ENCODE results near the gene TRIM28. TPM values are rescaled to one million over a fixed set of nuclear protein-coding genes. Genes with fewer than 3 reads are reported as not detected.
A peak's percentile ranks its signal among the peaks of the same experiment; 100 is the strongest.
"Not testable (repeated sequence)": the region's sequence is repeated elsewhere in the genome, so short reads cannot be mapped to it uniquely, and the experiment has no call there.

TRIM28 gene
- total RNA-seq: 100 to 1,000 TPM; 475 to 483 TPM

DNA sequence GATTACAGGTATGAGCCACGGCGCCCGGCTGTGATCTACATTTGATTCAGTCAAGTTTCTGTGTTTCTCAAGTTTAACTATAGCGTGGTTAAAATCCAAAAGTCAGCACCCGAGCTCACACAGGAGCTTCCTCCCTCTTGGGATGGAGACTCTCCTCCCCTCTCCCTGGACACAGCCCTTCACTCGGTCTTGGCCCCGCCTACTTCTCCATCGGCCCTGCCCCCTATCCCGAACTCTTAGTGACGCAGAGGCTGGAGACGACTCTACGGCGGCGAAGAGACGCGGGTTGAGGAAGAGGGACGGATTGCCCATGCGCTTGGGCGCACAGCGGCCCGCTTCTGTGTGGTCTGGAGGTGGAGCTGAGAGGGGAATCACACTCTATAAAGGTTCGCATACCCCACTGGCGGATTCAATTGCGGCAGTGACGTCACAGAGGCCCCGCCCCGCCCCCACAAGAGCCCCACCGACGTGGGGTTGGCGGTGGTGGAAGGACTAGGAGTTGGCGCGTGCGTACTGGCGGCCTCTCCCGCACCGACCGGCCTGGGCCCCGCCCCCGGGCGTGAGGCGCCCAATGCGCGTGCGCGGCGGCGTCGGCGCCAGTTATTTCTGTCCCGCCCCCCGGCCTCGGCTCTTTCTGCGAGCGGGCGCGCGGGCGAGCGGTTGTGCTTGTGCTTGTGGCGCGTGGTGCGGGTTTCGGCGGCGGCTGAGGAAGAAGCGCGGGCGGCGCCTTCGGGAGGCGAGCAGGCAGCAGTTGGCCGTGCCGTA is at the start of gene TRIM28:
TSS of gene TRIM28 (plus strand) at position 239 of the 765 bp plus-strand sequence. CDS start 694 bp downstream, outside the sequence.
- intact Hi-C loops (cut with micrococcal nuclease): loop anchor here (1.0 kb wide), 7 partner anchors 11 to 239 kb away; partner anchors contain the start of genes CHMP2A, ERVK3-1, MZF1 and ZBTB45
- H3K9me3 Mint-ChIP-seq: no peaks in the 10 kb centered on the region
- peak within 1 kb of the TSS; percentile 97 for H3K27ac Mint-ChIP-seq
- H3K4me1 Mint-ChIP-seq (ENCODE audit: low read depth): peaks cover 30% of the 10 kb centered on the region
- CTCF ChIA-PET: interaction anchor here (1.0 to 6.8 kb wide), 4 partner anchors 10 to 30 kb away, joined by 3 to 34 read pairs (median 4); partner anchors contain the start of gene ZBTB45
- peaks cover 15% of the 10 kb centered on the region for H3K27me3 Mint-ChIP-seq (ENCODE audit: low read depth)
- H3K36me3 Mint-ChIP-seq (ENCODE audit: low read depth): peaks cover 38% of the 10 kb centered on the region
- DNase-seq: peak; percentile 100
- peak within 1 kb of the TSS; percentile 97 for H3K4me3 Mint-ChIP-seq

GRCh38 chr19:58497634-58498170 is 46.2 kb upstream of the TRIM28 start:
- Mint-ChIP-seq H3K27me3 (ENCODE audit: low read depth) (no peaks in the 10 kb centered on the region), H3K4me3 (peak overlapping the region; percentile 92), H3K36me3 (ENCODE audit: low read depth) (peaks cover 2% of the 10 kb centered on the region), H3K27ac (no peak overlapping the region), H3K4me1 (ENCODE audit: low read depth) (peaks cover 23% of the 10 kb centered on the region), H3K9me3 (peaks cover 9% of the 10 kb centered on the region)
- intact Hi-C loops (cut with micrococcal nuclease): loop anchor here (5.0 kb wide), 1 partner anchor 90 kb away; the partner anchor contains the start of gene ZNF584
- CTCF ChIA-PET: no interaction called here
- no peak for DNase-seq

GRCh38 chr19:58498316-58499020 is 45.4 kb upstream of the TRIM28 start:
- H3K9me3 Mint-ChIP-seq: peaks cover 9% of the 10 kb centered on the region
- DNase-seq: no peak
- intact Hi-C loops (cut with micrococcal nuclease): loop anchor here (1.0 to 5.0 kb wide), 12 partner anchors 16 to 315 kb away; partner anchors contain the start of genes ERVK3-1, MZF1, RPS5 and TRIM28
- no peak overlapping the region for H3K27ac Mint-ChIP-seq
- CTCF ChIA-PET: interaction anchor here (0.8 to 1.2 kb wide), 2 partner anchors 11 to 83 kb away, joined by 3 read pairs; no protein-coding TSS in a partner anchor
- H3K4me3 Mint-ChIP-seq: peak overlapping the region; percentile 92
- no peaks in the 10 kb centered on the region for H3K27me3 Mint-ChIP-seq (ENCODE audit: low read depth)
- peaks cover 23% of the 10 kb centered on the region for H3K4me1 Mint-ChIP-seq (ENCODE audit: low read depth)
- H3K36me3 Mint-ChIP-seq (ENCODE audit: low read depth): peaks cover 2% of the 10 kb centered on the region

DNA sequence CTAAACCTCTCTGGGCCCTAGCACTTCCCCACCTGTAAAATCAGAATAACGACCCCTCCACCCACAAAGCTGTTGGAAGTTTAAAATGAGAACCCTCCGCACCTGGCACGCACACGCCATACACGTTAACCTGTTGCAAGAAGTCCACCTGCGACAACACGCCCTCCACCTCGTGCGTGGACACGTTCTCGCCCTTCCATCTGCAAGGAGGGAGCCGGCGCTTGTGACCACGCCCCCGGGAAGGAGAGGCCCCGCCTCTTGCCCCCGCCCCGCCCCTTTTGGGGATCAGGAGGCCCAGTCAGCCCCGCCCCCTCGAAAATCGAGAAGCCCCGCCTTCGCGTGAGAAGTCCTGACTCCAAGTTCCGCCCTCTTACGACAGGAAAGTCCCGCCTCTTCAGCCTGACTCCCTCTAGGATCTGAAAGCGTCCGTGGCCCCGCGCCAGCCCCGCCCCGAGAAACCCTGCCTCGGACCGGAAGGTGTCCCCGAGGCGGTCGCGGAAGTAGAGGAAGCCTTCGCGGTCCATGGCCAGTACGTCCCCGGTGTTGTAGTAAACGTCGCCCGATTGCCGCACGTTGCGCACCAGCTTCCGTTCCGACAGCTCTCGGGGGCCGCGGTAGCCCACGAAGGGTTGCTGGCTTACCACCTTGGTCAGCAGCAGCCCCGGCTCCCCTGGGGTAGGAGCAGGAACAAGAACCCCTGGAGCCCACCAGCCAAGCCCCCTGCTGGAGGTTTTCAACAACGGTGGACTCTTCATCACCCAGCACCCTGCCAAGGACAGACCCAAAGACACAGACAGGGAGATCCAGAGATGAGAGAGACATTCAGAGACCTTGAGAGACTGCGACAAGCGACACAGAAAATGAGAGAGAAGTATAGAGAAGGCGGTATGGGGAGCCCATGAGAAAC is 44.6 kb upstream of the TRIM28 start:
- Mint-ChIP-seq H3K36me3 (ENCODE audit: low read depth) (peaks cover 2% of the 10 kb centered on the region), H3K27ac (peak overlapping the region; percentile 81), H3K4me3 (peak overlapping the region; percentile 92), H3K9me3 (peaks cover 9% of the 10 kb centered on the region), H3K27me3 (ENCODE audit: low read depth) (no peaks in the 10 kb centered on the region), H3K4me1 (ENCODE audit: low read depth) (peaks cover 23% of the 10 kb centered on the region)
- intact Hi-C loops (cut with micrococcal nuclease): loop anchor here (1.0 to 5.0 kb wide), 12 partner anchors 15 to 316 kb away; partner anchors contain the start of genes ERVK3-1, MZF1, RPS5 and TRIM28
- DNase-seq: peak; percentile 100
- CTCF ChIA-PET: interaction anchor here (0.8 to 1.7 kb wide), 3 partner anchors 10 to 82 kb away, joined by 3 to 6 read pairs (median 3); partner anchors contain the start of gene ZBTB45

DNA sequence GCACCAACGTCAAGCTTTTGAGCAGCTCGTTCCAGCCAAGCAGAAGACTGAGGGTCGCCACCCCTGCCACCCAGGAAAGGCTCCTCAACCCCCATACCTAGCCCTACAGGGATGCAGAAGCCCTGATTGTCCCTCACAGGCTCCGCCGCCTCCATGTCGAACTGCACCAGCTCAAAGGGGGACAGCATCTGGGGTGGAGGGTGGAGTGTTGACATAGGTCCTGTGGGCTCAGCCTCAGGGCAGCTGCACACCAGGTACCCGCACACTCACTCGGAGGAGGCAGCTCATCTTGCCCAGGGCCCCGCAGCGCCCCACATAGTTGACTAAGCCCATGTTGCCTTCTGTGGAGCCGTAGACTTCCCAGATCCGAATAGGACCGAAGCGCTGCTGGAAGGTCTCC is 43.6 kb upstream of the TRIM28 start:
- intact Hi-C loops (cut with micrococcal nuclease): no loop called here
- no peak overlapping the region for H3K27ac Mint-ChIP-seq
- no peak for DNase-seq
- H3K4me1 Mint-ChIP-seq (ENCODE audit: low read depth): peaks cover 23% of the 10 kb centered on the region
- peaks cover 2% of the 10 kb centered on the region for H3K36me3 Mint-ChIP-seq (ENCODE audit: low read depth)
- H3K27me3 Mint-ChIP-seq (ENCODE audit: low read depth): no peaks in the 10 kb centered on the region
- no peak overlapping the region for H3K4me3 Mint-ChIP-seq
- CTCF ChIA-PET: interaction anchor here (0.6 to 1.7 kb wide), 3 partner anchors 12 to 20 kb away, joined by 3 to 6 read pairs (median 5); partner anchors contain the start of gene ZBTB45
- peaks cover 9% of the 10 kb centered on the region for H3K9me3 Mint-ChIP-seq

DNA sequence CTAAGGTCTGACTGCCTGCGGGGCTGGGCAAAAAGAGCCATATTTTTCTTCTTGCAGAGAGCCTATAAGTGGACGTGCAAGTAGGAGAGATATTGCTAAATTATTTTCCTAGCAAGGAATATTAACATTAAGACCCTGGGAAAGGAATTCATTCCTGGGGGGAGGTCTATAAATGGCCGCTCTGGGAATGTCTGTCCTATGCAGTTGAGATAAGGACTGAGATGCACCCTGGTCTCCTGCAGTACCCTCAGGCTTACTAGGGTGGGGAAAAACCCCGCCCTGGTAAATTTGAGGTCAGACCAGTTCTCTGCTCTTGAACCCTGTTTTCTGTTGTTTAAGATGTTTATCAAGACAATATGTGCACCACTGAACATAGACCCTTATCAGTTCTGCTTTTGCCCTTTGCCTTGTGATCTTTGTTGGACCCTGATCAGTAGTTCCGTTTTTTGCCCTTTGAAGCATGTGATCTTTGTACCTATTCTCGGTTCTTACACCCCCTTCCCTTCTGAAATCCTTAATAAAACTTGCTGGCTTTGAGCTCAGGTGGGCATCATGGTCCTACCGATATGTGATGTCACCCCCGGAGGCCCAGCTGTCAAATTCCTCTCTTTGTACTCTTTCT is 36.2 kb upstream of the TRIM28 start:
- H3K27ac Mint-ChIP-seq; DNase-seq; CTCF ChIA-PET; H3K27me3 Mint-ChIP-seq (ENCODE audit: low read depth); H3K4me1 Mint-ChIP-seq (ENCODE audit: low read depth); H3K36me3 Mint-ChIP-seq (ENCODE audit: low read depth); intact Hi-C loops (cut with micrococcal nuclease); H3K4me3 Mint-ChIP-seq: not testable (repeated sequence)
- peaks cover 11% of the 10 kb centered on the region for H3K9me3 Mint-ChIP-seq

- intact Hi-C loops (cut with micrococcal nuclease): no loop called here
- H3K4me1 Mint-ChIP-seq (ENCODE audit: low read depth): peaks cover 9% of the 10 kb centered on the region
- H3K36me3 Mint-ChIP-seq (ENCODE audit: low read depth): peaks cover under 1% of the 10 kb centered on the region
These were observed 34.2 kb upstream of the TRIM28 start for GRCh38 chr19:58509731-58510083.

GRCh38 chr19:58510084-58510862 is 33.6 kb upstream of the TRIM28 start:
- DNase-seq: no peak
- intact Hi-C loops (cut with micrococcal nuclease): no loop called here
- CTCF ChIA-PET: interaction anchor here (0.9 kb wide), 1 partner anchor 9 kb away, joined by 3 read pairs; no protein-coding TSS in a partner anchor
- peak overlapping the region; percentile 2 for H3K4me3 Mint-ChIP-seq
- H3K36me3 Mint-ChIP-seq (ENCODE audit: low read depth): peaks cover 4% of the 10 kb centered on the region
- H3K27me3 Mint-ChIP-seq (ENCODE audit: low read depth): no peaks in the 10 kb centered on the region
- peaks cover 13% of the 10 kb centered on the region for H3K4me1 Mint-ChIP-seq (ENCODE audit: low read depth)
- peaks cover 11% of the 10 kb centered on the region for H3K9me3 Mint-ChIP-seq
- H3K27ac Mint-ChIP-seq: no peak overlapping the region

More at GRCh38 chr19:58509731-58510083, 34.2 kb upstream of the TRIM28 start:
- DNase-seq: no peak
- H3K27ac Mint-ChIP-seq: no peak overlapping the region
- H3K9me3 Mint-ChIP-seq: peaks cover 11% of the 10 kb centered on the region
- CTCF ChIA-PET: interaction anchor here (0.9 kb wide), 1 partner anchor 11 kb away, joined by 3 read pairs; no protein-coding TSS in a partner anchor
- H3K4me3 Mint-ChIP-seq: no peak overlapping the region
- H3K27me3 Mint-ChIP-seq (ENCODE audit: low read depth): no peaks in the 10 kb centered on the region

GRCh38 chr19:58511353-58512208 is 32.3 kb upstream of the TRIM28 start, which contains the start of gene SLC27A5:
TSS of gene SLC27A5 (minus strand) at chr19:58511992. CDS start at chr19:58511955, 37 bp downstream.
- intact Hi-C loops (cut with micrococcal nuclease): no loop called here
- peaks cover 9% of the 10 kb centered on the region for H3K9me3 Mint-ChIP-seq
- no peak within 1 kb of the TSS for H3K4me3 Mint-ChIP-seq
- no peaks in the 10 kb centered on the region for H3K27me3 Mint-ChIP-seq (ENCODE audit: low read depth)
- DNase-seq: no peak
- peaks cover 22% of the 10 kb centered on the region for H3K4me1 Mint-ChIP-seq (ENCODE audit: low read depth)
- CTCF ChIA-PET: interaction anchor here (0.9 kb wide), 1 partner anchor 10 kb away, joined by 3 read pairs; no protein-coding TSS in a partner anchor
- peaks cover 12% of the 10 kb centered on the region for H3K36me3 Mint-ChIP-seq (ENCODE audit: low read depth)
- H3K27ac Mint-ChIP-seq: no peak within 1 kb of the TSS

All from activated naive CD4-positive, alpha-beta T cell treated with anti-CD3 and anti-CD28 coated beads for 36 hours (primary cell).